ENCODE data around the gene IGFBP2. TPM values are rescaled to one million over a fixed set of nuclear protein-coding genes. Genes with fewer than 3 reads are reported as not detected.

The IGFBP2 gene
- total RNA-seq, 4 donors from 2014 or later = 10.5 to 155 (median 101) TPM

DNA sequence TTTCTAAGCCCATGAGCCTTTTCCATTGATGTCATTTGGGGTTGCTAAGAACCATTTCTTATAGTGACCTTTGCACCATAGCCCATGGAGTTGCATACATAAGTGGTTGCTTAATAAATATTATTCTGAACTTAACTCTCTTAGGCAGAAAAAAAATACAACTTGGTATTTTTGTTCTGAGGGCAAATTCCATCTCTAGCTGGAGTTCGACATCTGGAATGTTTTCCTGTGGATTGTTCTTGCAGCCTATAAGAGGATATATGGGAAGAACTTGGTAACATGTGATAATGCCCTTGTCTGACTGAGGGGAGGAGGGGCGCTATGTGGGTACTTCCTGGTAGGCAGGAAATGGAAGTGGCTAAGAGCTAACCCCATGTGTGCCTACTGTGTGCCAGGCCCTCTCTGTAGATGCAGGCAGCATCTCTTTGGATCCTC is 20.7 kb downstream of the IGFBP2 start:
- in situ Hi-C loops (cut with MboI; ENCODE audit: low pct_ligation_motif_present in 1 of 4, low pct_unique_long_range_greater_than_20kb in 1 of 4, low sequenced_read_pairs in 3 of 4) (loop anchor here in 1 of 4 donors (25.0 kb wide), 1 partner anchor 617 kb away; no protein-coding TSS in a partner anchor), intact Hi-C loops (cut with DNase I; ENCODE audit: low total_unique reads) (no loop called here)
- Histone ChIP-seq H3K27ac (no peak overlapping the region), H3K4me1 (no peaks in the 10 kb centered on the region), H3K27me3 (no peaks in the 10 kb centered on the region), H3K4me3 (no peak overlapping the region), H3K9me3 (no peaks in the 10 kb centered on the region), H3K36me3 (no peaks in the 10 kb centered on the region)
- no peak for DNase-seq
- TF ChIP-seq, protein P1, sequence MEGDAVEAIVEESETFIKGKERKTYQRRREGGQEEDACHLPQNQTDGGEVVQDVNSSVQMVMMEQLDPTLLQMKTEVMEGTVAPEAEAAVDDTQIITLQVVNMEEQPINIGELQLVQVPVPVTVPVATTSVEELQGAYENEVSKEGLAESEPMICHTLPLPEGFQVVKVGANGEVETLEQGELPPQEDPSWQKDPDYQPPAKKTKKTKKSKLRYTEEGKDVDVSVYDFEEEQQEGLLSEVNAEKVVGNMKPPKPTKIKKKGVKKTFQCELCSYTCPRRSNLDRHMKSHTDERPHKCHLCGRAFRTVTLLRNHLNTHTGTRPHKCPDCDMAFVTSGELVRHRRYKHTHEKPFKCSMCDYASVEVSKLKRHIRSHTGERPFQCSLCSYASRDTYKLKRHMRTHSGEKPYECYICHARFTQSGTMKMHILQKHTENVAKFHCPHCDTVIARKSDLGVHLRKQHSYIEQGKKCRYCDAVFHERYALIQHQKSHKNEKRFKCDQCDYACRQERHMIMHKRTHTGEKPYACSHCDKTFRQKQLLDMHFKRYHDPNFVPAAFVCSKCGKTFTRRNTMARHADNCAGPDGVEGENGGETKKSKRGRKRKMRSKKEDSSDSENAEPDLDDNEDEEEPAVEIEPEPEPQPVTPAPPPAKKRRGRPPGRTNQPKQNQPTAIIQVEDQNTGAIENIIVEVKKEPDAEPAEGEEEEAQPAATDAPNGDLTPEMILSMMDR (IDR thresholded peaks at IDR 0.05) = no peak
- TF ChIP-seq EP300 (IDR thresholded peaks at IDR 0.05; ENCODE audit: low read depth) = no peak
- TF ChIP-seq POLR2AphosphoS5 (IDR thresholded peaks at IDR 0.05) = no peak
- TF ChIP-seq POLR2A (IDR thresholded peaks at IDR 0.05) = no peak
- 51 to 59% methylated on average over 2 of the region's 2 CpGs for WGBS, 2 donors (ENCODE audit: low coverage in 1 of 2)

GRCh38 chr2:216654528-216655052 is 21.4 kb downstream of the IGFBP2 start:
- in situ Hi-C loops (cut with MboI; ENCODE audit: low pct_ligation_motif_present in 1 of 4, low pct_unique_long_range_greater_than_20kb in 1 of 4, low sequenced_read_pairs in 3 of 4) = loop anchor here in 1 of 4 donors (25.0 kb wide), 1 partner anchor 617 kb away; no protein-coding TSS in a partner anchor
- 71 to 79% methylated on average over 2 of the region's 2 CpGs for WGBS, 2 donors (ENCODE audit: low coverage in 1 of 2)
- no peaks in the 10 kb centered on the region for H3K4me1 ChIP-seq

DNA sequence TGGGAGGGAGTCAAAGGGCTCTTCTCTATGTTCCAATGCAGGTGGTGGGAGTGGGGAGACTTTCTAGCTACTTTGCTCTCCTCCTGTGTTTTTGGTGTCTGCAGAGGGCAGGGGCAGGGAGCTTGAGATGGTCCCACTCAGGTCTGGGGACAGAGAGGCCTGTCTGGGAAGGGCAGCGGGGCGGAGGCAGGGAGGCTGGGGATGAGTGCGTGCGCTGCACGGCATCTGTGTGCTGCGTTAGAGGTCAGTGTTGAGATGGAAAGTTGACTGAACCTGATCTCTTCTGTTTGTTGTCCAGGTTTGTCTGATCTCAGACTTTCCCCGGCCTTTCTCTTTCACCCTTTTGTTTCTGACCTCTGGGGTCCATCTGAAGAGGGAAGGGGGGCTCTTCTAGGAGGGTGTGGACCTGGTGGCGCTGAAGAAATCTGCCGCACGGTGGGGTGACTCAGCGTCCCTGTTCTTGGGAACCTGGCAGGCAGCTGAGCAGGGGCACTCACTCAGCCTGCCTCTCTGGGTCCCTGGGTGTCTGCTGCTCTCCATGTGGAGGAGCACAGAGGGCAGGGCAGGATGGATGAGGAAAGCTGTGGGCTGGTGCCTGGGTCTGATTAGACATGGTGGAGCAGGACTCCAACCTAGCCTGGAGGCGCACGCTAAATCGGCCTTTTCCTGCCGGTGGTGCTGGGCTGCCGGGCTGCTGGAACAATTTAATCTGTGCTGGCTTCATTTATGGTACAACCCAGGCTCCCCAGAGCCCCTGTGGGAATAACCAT is 24.1 kb downstream of the IGFBP2 start:
- Histone ChIP-seq H3K4me3 (no peak overlapping the region), H3K27ac (no peak overlapping the region), H3K9me3 (no peaks in the 10 kb centered on the region), H3K36me3 (no peaks in the 10 kb centered on the region), H3K4me1 (no peaks in the 10 kb centered on the region), H3K27me3 (no peaks in the 10 kb centered on the region)
- no peak for DNase-seq
- in situ Hi-C loops (cut with MboI; ENCODE audit: low pct_ligation_motif_present in 1 of 4, low pct_unique_long_range_greater_than_20kb in 1 of 4, low sequenced_read_pairs in 3 of 4) (loop anchor here in 1 of 4 donors (25.0 kb wide), 1 partner anchor 620 kb away; no protein-coding TSS in a partner anchor), intact Hi-C loops (cut with DNase I; ENCODE audit: low total_unique reads) (no loop called here)
- 86 to 93% methylated on average over 2 to 16 of the region's 16 CpGs for WGBS, 2 donors (ENCODE audit: low coverage in 1 of 2)
- TF ChIP-seq, protein P1 (IDR thresholded peaks at IDR 0.05) = no peak
- TF ChIP-seq POLR2AphosphoS5 (IDR thresholded peaks at IDR 0.05) = no peak
- TF ChIP-seq POLR2A (IDR thresholded peaks at IDR 0.05) = no peak
- no peak for TF ChIP-seq EP300 (IDR thresholded peaks at IDR 0.05; ENCODE audit: low read depth)

More at GRCh38 chr2:216654528-216655052, 21.4 kb downstream of the IGFBP2 start:
- Histone ChIP-seq H3K36me3 (no peaks in the 10 kb centered on the region), H3K9me3 (no peaks in the 10 kb centered on the region), H3K27me3 (no peaks in the 10 kb centered on the region), H3K27ac (no peak overlapping the region), H3K4me3 (no peak overlapping the region)
- intact Hi-C loops (cut with DNase I; ENCODE audit: low total_unique reads) = no loop called here
- DNase-seq = no peak
- TF ChIP-seq POLR2A (IDR thresholded peaks at IDR 0.05) = no peak
- no peak for TF ChIP-seq POLR2AphosphoS5 (IDR thresholded peaks at IDR 0.05)
- no peak for TF ChIP-seq EP300 (IDR thresholded peaks at IDR 0.05; ENCODE audit: low read depth)
- TF ChIP-seq, protein P1 (IDR thresholded peaks at IDR 0.05) = no peak

GRCh38 chr2:216657980-216658379 is 24.8 kb downstream of the IGFBP2 start:
- WGBS, 2 donors (ENCODE audit: low coverage in 1 of 2) = 81 to 94% methylated on average over 7 of the region's 7 CpGs
- in situ Hi-C loops (cut with MboI; ENCODE audit: low pct_ligation_motif_present in 1 of 4, low pct_unique_long_range_greater_than_20kb in 1 of 4, low sequenced_read_pairs in 3 of 4) (loop anchor here in 1 of 4 donors (25.0 kb wide), 1 partner anchor 621 kb away; no protein-coding TSS in a partner anchor), intact Hi-C loops (cut with DNase I; ENCODE audit: low total_unique reads) (no loop called here)
- Histone ChIP-seq H3K27me3 (no peaks in the 10 kb centered on the region), H3K4me3 (no peak overlapping the region), H3K27ac (no peak overlapping the region), H3K9me3 (no peaks in the 10 kb centered on the region), H3K36me3 (no peaks in the 10 kb centered on the region), H3K4me1 (no peaks in the 10 kb centered on the region)
- TF ChIP-seq, protein P1 (IDR thresholded peaks at IDR 0.05) = no peak
- TF ChIP-seq POLR2AphosphoS5 (IDR thresholded peaks at IDR 0.05) (no peak), EP300 (IDR thresholded peaks at IDR 0.05; ENCODE audit: low read depth) (no peak), POLR2A (IDR thresholded peaks at IDR 0.05) (no peak)
- no peak for DNase-seq
